ENCODE results near the gene ZNF236.

ZNF236 gene

GRCh38 chr18:76955524-76956170 is 133.3 kb downstream of the ZNF236 start:
- TF ChIP-seq MAX (IDR thresholded peaks at IDR 0.05) (peak; percentile 93), TEAD4 (IDR thresholded peaks at IDR 0.05) (peak; percentile 47; the same call in 1 of the 2 replicates), TCF12 (IDR thresholded peaks at IDR 0.05; ENCODE audit: low read depth) (peak; percentile 86), FOXM1 (IDR thresholded peaks at IDR 0.05; ENCODE audit: borderline replicate concordance, low read depth) (0 out of 2 replicates have a peak, but pooled peaks have one; percentile 24), TAF1 (IDR thresholded peaks at IDR 0.05; ENCODE audit: low read depth) (no peak), RAD21 (IDR thresholded peaks at IDR 0.05; ENCODE audit: low read depth) (peak; percentile 42; the same call in 1 of the 2 replicates), YY1 (IDR thresholded peaks at IDR 0.05; ENCODE audit: low read depth) (no peak), NFIC (IDR thresholded peaks at IDR 0.05) (peak; percentile 97)

GRCh38 chr18:76956648-76957047 is 134.3 kb downstream of the ZNF236 start:
- TF ChIP-seq FOXM1 (IDR thresholded peaks at IDR 0.05; ENCODE audit: borderline replicate concordance, low read depth) (no peak), RAD21 (IDR thresholded peaks at IDR 0.05; ENCODE audit: low read depth) (no peak), TCF12 (IDR thresholded peaks at IDR 0.05; ENCODE audit: low read depth) (no peak), CREB1 (IDR thresholded peaks at IDR 0.05; ENCODE audit: low read depth) (no peak), EGR1 (IDR thresholded peaks at IDR 0.05) (no peak), REST (IDR thresholded peaks at IDR 0.05; ENCODE audit: low read depth) (no peak), CEBPB (IDR thresholded peaks at IDR 0.05) (no peak)
- TF ChIP-seq, protein P1, sequence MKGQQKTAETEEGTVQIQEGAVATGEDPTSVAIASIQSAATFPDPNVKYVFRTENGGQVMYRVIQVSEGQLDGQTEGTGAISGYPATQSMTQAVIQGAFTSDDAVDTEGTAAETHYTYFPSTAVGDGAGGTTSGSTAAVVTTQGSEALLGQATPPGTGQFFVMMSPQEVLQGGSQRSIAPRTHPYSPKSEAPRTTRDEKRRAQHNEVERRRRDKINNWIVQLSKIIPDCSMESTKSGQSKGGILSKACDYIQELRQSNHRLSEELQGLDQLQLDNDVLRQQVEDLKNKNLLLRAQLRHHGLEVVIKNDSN (IDR thresholded peaks at IDR 0.05) = no peak

- TF ChIP-seq CEBPB (IDR thresholded peaks at IDR 0.05) = no peak
- TF ChIP-seq FOXM1 (IDR thresholded peaks at IDR 0.05; ENCODE audit: borderline replicate concordance, low read depth) = no peak
- no peak for TF ChIP-seq RAD21 (IDR thresholded peaks at IDR 0.05; ENCODE audit: low read depth)
- no peak for TF ChIP-seq TCF12 (IDR thresholded peaks at IDR 0.05; ENCODE audit: low read depth)
- TF ChIP-seq ZBTB7A (IDR thresholded peaks at IDR 0.05; ENCODE audit: low read depth) = no peak
- no peak for TF ChIP-seq NFIC (IDR thresholded peaks at IDR 0.05)
- TF ChIP-seq, protein P1 (IDR thresholded peaks at IDR 0.05) = no peak
- no peak for TF ChIP-seq YY1 (IDR thresholded peaks at IDR 0.05; ENCODE audit: low read depth)
- no peak for TF ChIP-seq EGR1 (IDR thresholded peaks at IDR 0.05)
- no peak for TF ChIP-seq EP300 (IDR thresholded peaks at IDR 0.05; ENCODE audit: borderline replicate concordance)
- no peak for TF ChIP-seq TAF1 (IDR thresholded peaks at IDR 0.05; ENCODE audit: low read depth)
- no peak for TF ChIP-seq CREB1 (IDR thresholded peaks at IDR 0.05; ENCODE audit: low read depth)
- no peak for TF ChIP-seq TEAD4 (IDR thresholded peaks at IDR 0.05)
- no peak for TF ChIP-seq MAX (IDR thresholded peaks at IDR 0.05)
- TF ChIP-seq REST (IDR thresholded peaks at IDR 0.05; ENCODE audit: low read depth) = no peak
Observed at GRCh38 chr18:76957384-76958355, 135.3 kb downstream of the ZNF236 start.

DNA sequence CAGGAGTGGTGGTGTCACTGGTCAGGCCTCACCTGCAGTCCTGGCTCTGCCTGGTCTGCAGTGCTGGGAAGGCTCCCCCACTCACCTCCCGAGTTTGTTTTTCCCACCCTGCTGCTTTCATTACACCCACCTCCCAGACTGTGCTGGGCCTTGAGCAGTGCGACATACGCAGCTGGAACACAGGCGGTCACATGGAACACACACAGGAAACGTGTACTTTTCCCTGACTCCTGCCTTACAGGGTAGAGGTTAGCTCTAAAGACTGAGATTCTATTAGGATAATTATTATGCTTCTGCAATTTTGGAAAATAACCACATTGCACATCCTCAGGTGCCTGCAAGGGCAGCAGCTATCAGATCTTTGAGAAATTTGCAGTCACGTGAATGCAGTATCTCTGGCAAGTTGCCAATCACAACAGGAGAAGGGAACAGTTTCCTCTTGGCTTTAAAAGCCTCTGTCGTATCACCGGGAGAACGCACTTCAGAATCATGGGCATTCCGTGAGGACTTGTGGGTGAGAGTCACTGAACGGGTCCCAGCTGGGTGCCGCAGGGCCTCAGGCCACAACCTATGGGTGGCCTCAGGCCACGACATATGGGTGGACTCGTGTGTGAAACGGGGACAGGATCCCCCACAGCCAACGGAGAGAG is 136.5 kb downstream of the ZNF236 start:
- TF ChIP-seq TCF12 (IDR thresholded peaks at IDR 0.05; ENCODE audit: low read depth) (no peak), REST (IDR thresholded peaks at IDR 0.05; ENCODE audit: low read depth) (no peak), EP300 (IDR thresholded peaks at IDR 0.05; ENCODE audit: borderline replicate concordance) (no peak), NFIC (IDR thresholded peaks at IDR 0.05) (0 out of 2 replicates have a peak, but pooled peaks have one; percentile 47), ZBTB7A (IDR thresholded peaks at IDR 0.05; ENCODE audit: low read depth) (no peak), MAX (IDR thresholded peaks at IDR 0.05) (no peak), RAD21 (IDR thresholded peaks at IDR 0.05; ENCODE audit: low read depth) (no peak)
- TF ChIP-seq, protein P1 (IDR thresholded peaks at IDR 0.05) = peak; percentile 15; the same call in 1 of the 2 replicates

Measured in Ishikawa (cell line).